ENCODE measurements around the gene AIFM1. TPM values are rescaled to one million over a fixed set of nuclear protein-coding genes. Genes with fewer than 3 reads are reported as not detected.

The AIFM1 gene
- total RNA-seq, 2 donors from 2014 or later = 35.6 to 86.9 TPM

DNA sequence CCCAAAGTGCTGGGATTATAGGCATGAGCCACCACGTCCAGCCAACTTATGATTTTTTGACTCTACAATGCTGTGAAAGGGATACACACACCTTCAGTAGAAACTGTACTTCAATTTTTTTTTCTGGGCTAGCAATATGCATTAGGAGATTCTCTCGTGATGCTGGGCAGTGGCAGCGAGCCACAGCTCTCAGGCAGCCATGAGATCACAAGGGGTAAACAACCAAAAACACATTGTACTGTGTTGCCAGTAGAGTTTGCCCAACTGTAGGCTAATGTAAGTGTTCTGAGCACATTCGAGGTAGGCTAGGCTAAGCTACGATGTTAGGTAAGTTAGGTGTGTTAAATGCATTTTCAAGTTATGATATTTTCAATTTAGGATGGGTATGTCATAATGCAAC lies 31.8 kb upstream of the AIFM1 start:
- no peaks in the 10 kb centered on the region for H3K27me3 ChIP-seq
- H3K36me3 ChIP-seq = no peaks in the 10 kb centered on the region
- H3K9me3 ChIP-seq = no peaks in the 10 kb centered on the region
- TF ChIP-seq, protein P1, sequence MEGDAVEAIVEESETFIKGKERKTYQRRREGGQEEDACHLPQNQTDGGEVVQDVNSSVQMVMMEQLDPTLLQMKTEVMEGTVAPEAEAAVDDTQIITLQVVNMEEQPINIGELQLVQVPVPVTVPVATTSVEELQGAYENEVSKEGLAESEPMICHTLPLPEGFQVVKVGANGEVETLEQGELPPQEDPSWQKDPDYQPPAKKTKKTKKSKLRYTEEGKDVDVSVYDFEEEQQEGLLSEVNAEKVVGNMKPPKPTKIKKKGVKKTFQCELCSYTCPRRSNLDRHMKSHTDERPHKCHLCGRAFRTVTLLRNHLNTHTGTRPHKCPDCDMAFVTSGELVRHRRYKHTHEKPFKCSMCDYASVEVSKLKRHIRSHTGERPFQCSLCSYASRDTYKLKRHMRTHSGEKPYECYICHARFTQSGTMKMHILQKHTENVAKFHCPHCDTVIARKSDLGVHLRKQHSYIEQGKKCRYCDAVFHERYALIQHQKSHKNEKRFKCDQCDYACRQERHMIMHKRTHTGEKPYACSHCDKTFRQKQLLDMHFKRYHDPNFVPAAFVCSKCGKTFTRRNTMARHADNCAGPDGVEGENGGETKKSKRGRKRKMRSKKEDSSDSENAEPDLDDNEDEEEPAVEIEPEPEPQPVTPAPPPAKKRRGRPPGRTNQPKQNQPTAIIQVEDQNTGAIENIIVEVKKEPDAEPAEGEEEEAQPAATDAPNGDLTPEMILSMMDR (IDR thresholded peaks at IDR 0.05) = no peak
- H3K4me3 ChIP-seq = no peak overlapping the region
- DNase-seq (ENCODE audit: low spot score) = no peak
- no peak overlapping the region for H3K27ac ChIP-seq
- no peaks in the 10 kb centered on the region for H3K4me1 ChIP-seq

DNA sequence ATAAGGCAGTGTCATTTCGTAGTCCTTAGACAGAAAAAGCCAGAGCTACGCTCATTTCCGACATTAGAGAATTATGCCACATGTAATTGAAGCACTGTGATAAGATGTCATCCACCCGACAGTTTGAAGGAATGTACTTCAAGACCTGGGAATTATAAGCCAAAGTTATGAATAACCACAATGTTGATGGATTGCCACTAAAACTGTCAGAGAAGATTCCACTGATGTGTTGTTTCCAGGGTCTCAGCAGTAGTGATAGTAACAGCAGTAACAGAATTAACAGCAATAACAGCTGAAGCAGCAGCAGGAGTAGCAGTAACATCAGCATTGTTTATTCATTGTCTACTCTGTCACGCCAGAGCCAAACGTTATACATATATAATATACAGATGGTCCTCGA lies 30.8 kb upstream of the AIFM1 start:
- no peaks in the 10 kb centered on the region for H3K27me3 ChIP-seq
- TF ChIP-seq, protein P1 (IDR thresholded peaks at IDR 0.05) = no peak
- H3K4me3 ChIP-seq = no peak overlapping the region
- H3K4me1 ChIP-seq = no peaks in the 10 kb centered on the region
- H3K27ac ChIP-seq = no peak overlapping the region
- no peaks in the 10 kb centered on the region for H3K9me3 ChIP-seq
- no peak for DNase-seq (ENCODE audit: low spot score)
- no peaks in the 10 kb centered on the region for H3K36me3 ChIP-seq

DNA sequence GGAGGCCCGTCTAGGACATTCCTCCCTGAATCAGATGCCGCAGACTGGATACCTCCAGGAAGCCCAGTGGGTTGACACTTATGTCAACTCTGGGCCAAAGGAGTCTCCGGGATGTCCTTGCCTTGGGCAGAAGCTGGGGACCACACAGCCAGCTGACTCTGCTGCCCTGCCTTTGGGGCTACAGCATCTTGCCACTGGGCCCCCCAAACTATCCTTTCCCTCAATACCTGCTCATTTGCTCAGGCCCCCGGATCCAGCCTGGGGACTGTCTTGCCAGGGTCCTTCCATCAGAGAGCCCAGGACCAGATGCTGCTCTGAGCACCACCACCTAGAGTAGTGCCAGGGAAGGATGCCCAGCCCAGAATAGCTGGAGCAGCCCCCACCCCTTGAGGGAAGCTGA lies 25.2 kb upstream of the AIFM1 start:
- Histone ChIP-seq H3K4me1 (no peaks in the 10 kb centered on the region), H3K36me3 (no peaks in the 10 kb centered on the region), H3K27me3 (no peaks in the 10 kb centered on the region), H3K9me3 (no peaks in the 10 kb centered on the region), H3K27ac (no peak overlapping the region), H3K4me3 (no peak overlapping the region)
- TF ChIP-seq, protein P1 (IDR thresholded peaks at IDR 0.05) = no peak
- no peak for DNase-seq (ENCODE audit: low spot score)

DNA sequence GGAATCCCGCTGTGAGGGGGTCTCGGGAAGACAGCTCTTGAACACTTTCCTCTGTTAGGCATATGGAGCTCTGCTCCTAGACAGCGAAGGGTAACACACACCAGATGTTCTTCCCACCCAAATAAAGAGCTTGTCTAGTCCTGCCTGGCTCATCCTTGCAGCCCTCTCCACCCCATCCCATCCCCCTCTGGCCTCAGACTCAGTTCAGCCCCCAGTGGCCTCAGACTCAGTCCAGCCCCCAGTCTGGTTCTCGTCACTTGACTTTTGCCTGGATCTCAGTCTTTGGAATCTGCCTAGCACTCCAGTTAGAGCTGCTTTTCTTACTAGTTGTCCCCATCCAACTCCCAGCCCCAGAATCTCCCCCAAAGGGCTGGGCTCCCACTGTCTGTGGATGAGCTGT lies 21.0 kb upstream of the AIFM1 start:
- no peaks in the 10 kb centered on the region for H3K27me3 ChIP-seq
- TF ChIP-seq, protein P1 (IDR thresholded peaks at IDR 0.05) = no peak

DNA sequence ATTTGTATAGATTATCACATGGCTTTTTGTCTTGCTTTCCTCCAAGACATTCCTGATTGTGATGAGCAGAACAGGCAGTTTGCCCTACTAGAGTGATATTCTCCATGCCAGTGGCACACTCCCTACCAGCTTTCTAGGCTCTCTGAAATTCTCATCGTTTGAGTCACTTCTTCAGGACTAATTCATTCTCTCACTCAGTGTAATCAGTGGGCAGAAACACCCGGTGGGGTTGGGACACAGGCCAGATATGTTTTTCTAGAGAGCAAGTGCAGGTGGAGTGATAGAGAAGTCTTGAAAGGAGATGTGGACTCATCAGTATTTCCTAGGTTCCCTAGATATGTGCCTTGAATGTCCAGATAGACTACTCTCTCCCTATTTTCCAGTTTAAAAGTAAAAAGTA lies 19.2 kb upstream of the AIFM1 start:
- Histone ChIP-seq H3K27ac (no peak overlapping the region), H3K4me3 (no peak overlapping the region), H3K27me3 (no peaks in the 10 kb centered on the region), H3K4me1 (no peaks in the 10 kb centered on the region), H3K9me3 (no peaks in the 10 kb centered on the region), H3K36me3 (no peaks in the 10 kb centered on the region)
- no peak for DNase-seq (ENCODE audit: low spot score)
- TF ChIP-seq, protein P1 (IDR thresholded peaks at IDR 0.05) = no peak

More for the DNA sequence above, 21.0 kb upstream of the AIFM1 start:
- Histone ChIP-seq H3K4me1 (no peaks in the 10 kb centered on the region), H3K27ac (no peak overlapping the region), H3K4me3 (no peak overlapping the region), H3K9me3 (no peaks in the 10 kb centered on the region), H3K36me3 (no peaks in the 10 kb centered on the region)
- no peak for DNase-seq (ENCODE audit: low spot score)

DNA sequence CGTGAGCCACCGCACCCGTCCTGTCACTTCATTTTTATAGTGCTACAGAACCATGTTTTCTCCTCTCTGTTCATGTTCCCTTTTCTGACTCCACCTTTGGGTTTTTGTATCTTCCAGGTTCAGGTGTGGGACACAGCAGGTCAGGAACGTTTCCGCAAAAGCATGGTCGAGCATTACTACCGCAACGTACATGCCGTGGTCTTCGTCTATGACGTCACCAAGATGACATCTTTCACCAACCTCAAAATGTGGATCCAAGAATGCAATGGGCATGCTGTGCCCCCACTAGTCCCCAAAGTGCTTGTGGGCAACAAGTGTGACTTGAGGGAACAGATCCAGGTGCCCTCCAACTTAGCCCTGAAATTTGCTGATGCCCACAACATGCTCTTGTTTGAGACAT lies 18.5 kb upstream of the AIFM1 start:
- no peaks in the 10 kb centered on the region for H3K27me3 ChIP-seq
- no peak overlapping the region for H3K27ac ChIP-seq
- TF ChIP-seq, protein P1 (IDR thresholded peaks at IDR 0.05) = no peak
- no peak for DNase-seq (ENCODE audit: low spot score)
- H3K9me3 ChIP-seq = no peaks in the 10 kb centered on the region
- peaks cover 0 to 4% of the 10 kb centered on the region in 2 donors for H3K4me1 ChIP-seq
- H3K4me3 ChIP-seq = no peak overlapping the region
- no peaks in the 10 kb centered on the region for H3K36me3 ChIP-seq

Measured in right atrium auricular region (tissue), 2 donors.